Activated CD4-positive, alpha-beta T cell treated with anti-CD3 and anti-CD28 coated beads, Interleukin-2, amount 50 U/mL, for 1 hour (primary cell): Measurements from ENCODE around the gene CHSY3.

Source experiments
- DNase-seq: peaks from one replicate; pipeline ENCODE4 v3.0.0-alpha.2; 2020

CHSY3 gene

GRCh38 chr5:130032807-130033206 is 128.5 kb downstream of the CHSY3 start:
- no peak for DNase-seq

GRCh38 chr5:130034566-130035210 is 130.4 kb downstream of the CHSY3 start:
- no peak for DNase-seq

GRCh38 chr5:130035388-130035787 is 131.1 kb downstream of the CHSY3 start:
- no peak for DNase-seq

GRCh38 chr5:130037905-130038304 is 133.6 kb downstream of the CHSY3 start:
- no peak for DNase-seq

GRCh38 chr5:130043834-130044233 is 139.6 kb downstream of the CHSY3 start:
- no peak for DNase-seq

- no peak for DNase-seq
These were observed 141.1 kb downstream of the CHSY3 start for GRCh38 chr5:130045334-130045733.

GRCh38 chr5:130050585-130050984 is 146.3 kb downstream of the CHSY3 start:
- DNase-seq, result no peak

- no peak for DNase-seq
These were observed 148.5 kb downstream of the CHSY3 start for GRCh38 chr5:130052752-130053151.

GRCh38 chr5:130055572-130055971 is 151.3 kb downstream of the CHSY3 start:
- no peak for DNase-seq

- DNase-seq, result no peak
These were observed 157.5 kb downstream of the CHSY3 start for GRCh38 chr5:130061746-130062145.

GRCh38 chr5:130063603-130064002 is 159.3 kb downstream of the CHSY3 start:
- DNase-seq, result no peak

- DNase-seq, result no peak
These were observed 160.2 kb downstream of the CHSY3 start for GRCh38 chr5:130064484-130064883.

- no peak for DNase-seq
These were observed 161.4 kb downstream of the CHSY3 start for GRCh38 chr5:130065617-130066016.

- DNase-seq, result no peak
These were observed 162.4 kb downstream of the CHSY3 start for GRCh38 chr5:130066644-130067043.

- no peak for DNase-seq
These were observed 163.1 kb downstream of the CHSY3 start for GRCh38 chr5:130067364-130067763.

- no peak for DNase-seq
These were observed 163.8 kb downstream of the CHSY3 start for GRCh38 chr5:130068101-130068500.

- no peak for DNase-seq
These were observed 164.7 kb downstream of the CHSY3 start for GRCh38 chr5:130068988-130069387.

GRCh38 chr5:130074820-130075219 is 170.6 kb downstream of the CHSY3 start:
- no peak for DNase-seq

GRCh38 chr5:130077007-130077406 is 172.7 kb downstream of the CHSY3 start:
- no peak for DNase-seq

- no peak for DNase-seq
These were observed 174.4 kb downstream of the CHSY3 start for GRCh38 chr5:130078661-130079060.

GRCh38 chr5:130090569-130091270 is 186.5 kb downstream of the CHSY3 start:
- DNase-seq, result no peak

GRCh38 chr5:130092991-130093390 is 188.7 kb downstream of the CHSY3 start:
- DNase-seq, result no peak

- DNase-seq, result no peak
These were observed 192.2 kb downstream of the CHSY3 start for GRCh38 chr5:130096483-130096882.

GRCh38 chr5:130099008-130099407 is 194.7 kb downstream of the CHSY3 start:
- no peak for DNase-seq

- no peak for DNase-seq
These were observed 198.1 kb downstream of the CHSY3 start for GRCh38 chr5:130102375-130102774.
